GM19238 (cell line): ENCODE measurements around the gene GPA33.

ENCODE experiments used
- DNase-seq: peaks from one replicate; pipeline ENCODE4 v3.0.0; 2011; ENCODE audit warnings: low spot score; ENCODE audit not compliant: insufficient read length

GPA33 gene

GRCh38 chr1:167118188-167118587 lies 28.0 kb upstream of the GPA33 start:
- DNase-seq, result no peak

DNA sequence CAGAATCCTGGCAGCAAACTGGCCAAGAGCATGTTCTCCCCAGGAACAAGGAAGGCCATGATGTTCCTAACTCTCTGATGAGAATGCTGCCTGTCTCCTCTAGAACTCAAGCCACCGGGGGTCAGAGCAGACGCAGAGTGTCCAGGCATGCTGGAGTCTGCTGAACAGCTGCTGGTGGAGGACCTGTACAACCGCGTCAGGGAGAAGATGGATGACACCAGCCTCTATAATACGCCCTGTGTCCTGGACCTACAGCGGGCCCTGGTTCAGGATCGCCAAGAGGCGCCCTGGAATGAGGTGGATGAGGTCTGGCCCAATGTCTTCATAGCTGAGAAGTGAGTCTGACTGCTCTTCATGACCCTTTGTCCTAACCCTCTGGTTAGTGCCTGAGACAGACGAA lies 27.0 kb upstream of the GPA33 start:
- DNase-seq, result no peak

DNA sequence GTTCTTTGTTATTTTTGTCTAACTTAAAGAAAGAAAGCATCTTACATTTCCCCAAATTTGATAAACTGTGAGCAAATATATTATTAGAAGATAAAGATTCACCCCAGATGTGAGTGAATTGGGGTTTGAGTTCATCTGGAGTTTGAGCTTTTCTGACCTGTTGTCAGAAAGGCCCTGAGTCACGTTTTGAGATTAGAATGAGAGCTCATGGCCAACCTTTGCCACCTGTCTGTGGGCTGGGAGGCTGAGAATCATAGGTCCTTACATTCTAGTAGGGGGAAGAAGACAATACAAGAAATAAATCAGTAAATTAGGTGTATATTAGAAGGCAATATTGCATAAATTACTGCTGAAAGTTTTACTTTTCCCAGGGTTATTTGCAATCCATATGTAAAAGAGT lies 26.0 kb upstream of the GPA33 start:
- DNase-seq, result no peak

DNA sequence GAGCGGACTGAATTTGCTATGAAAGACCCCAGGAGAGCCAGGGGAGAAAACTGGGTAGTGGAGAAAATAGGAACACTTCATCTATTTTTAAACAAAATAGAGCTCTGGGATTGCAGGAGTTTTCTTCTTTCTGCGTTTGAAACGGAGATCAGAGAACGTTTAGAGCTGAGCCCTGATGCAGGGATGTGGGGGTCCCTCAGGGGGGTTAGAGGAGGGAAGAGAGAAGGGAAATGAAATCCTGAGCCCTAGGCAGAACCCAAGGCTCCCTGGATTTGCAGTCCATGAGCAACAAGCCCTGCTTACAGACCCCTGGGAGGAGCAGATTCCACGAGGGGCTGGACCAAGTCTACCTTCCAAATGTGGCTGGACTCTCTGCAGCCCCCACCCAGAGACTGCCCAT lies 25.5 kb upstream of the GPA33 start:
- no peak for DNase-seq

DNA sequence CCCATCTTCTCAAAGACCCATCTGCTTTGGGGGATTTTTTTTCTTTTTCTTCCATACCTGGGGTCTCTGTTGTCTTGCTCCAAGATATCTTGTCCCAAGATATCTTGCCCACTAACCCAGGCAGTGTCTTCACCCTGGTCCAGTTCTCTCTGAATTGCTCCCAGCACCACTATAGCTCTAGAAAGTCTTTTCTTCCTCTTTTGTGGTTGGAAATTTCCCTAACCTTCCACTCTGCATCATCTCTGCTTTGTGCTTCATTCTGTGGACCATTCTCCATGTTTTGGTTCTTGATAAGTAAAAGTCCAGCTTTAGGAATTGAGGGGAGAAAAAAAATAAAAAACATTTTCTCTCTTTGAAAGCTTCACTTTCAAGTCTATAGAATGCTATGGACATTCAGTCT lies 24.5 kb upstream of the GPA33 start:
- no peak for DNase-seq

DNA sequence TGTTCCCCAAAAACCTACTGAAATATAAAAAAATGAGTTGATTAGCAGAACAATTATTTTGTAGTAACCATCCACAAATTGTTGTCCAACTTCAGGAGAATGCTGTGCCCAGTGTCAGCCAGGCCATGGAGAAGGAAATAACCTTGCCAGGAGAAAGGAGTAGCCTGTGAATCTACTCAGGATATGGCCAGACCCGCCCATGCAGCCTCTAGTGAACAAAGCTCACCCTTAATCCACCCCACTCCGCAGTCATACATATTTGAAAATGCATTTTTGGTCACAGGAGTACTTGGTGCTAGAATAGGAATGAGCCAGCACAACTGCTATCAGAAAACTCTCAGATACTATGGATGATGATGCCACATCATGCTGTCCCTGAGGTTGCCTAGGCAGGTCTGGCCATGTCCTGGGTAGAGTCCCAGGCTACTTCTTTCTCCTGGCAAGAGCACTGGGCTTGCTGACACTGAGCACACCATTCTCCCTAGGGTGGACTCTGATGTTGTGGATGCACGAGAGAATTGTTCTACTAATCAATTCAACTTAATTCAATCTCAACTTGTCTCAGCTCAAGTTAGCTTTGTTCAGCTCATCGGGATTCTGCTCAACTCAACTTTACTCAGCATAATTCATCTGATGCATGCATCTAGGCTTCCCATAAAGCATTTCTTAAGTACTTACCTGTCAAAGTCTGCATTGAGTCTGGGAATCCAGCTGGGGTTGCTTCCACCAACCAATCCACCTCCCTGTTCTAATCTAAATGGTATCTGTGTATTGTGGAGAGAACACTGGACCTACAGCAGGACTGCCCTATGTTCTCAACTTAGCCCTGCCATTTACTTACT lies 21.9 kb upstream of the GPA33 start:
- DNase-seq, result no peak

GRCh38 chr1:167110586-167110985 lies 20.4 kb upstream of the GPA33 start:
- no peak for DNase-seq

GRCh38 chr1:167109125-167109524 lies 18.9 kb upstream of the GPA33 start:
- no peak for DNase-seq

- no peak for DNase-seq
Measured at GRCh38 chr1:167107456-167107855, 17.3 kb upstream of the GPA33 start.

DNA sequence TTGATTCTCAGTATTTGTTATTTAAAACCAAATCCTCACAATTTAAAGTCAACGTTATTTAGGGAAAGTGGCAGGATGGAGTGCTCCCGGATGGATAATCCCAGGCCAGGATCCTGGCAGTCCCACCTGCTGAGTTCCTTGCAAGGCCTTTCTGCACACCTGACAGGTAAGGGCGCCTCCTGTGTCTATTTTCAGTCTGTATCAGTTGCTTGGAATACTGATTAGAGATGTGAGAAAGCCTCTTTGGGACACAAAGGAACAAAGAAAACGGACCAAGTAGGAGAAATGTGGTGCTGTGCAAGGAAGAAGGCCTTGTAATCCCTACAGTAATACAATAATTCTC lies 15.9 kb upstream of the GPA33 start:
- DNase-seq, result no peak

DNA sequence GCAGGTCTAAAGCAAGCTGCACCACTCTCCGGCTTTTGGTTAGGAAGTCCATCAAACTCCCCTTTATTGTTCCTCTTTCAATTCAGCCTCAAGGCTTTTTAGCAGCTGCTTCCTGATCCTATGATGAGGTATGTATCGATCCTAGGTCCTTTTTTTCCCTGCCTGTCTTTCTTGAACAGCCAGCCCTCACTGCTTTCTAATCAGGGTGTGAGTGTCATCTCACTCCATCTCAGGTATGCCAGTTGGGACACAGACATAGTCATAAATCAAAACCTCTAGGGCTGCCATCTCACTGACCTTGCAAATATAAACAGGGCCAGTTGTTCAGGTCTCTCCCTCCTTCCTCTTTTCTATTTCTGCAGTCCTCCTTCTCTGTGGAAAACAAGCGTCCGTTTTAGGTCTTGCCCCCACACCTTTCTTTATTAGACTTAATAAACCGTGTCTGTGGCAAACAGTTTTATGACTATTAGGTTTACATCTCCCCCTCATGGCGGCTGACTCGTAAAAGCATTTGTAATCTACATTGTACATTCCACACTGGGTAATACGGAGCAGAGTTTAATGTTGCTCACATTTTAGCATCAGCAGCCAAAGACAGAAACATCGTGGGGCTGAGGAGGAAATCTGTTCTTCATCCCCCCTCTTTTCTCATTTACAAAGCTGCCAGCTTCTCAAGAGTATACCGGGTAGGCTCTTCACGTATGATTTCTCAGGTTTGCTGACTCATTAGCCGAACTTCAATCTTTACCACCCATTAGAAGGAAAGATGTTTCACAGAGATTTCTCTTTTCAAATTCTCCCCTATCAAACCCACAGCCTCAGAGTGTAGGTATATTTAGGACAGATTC lies 15.3 kb upstream of the GPA33 start:
- DNase-seq, result no peak

DNA sequence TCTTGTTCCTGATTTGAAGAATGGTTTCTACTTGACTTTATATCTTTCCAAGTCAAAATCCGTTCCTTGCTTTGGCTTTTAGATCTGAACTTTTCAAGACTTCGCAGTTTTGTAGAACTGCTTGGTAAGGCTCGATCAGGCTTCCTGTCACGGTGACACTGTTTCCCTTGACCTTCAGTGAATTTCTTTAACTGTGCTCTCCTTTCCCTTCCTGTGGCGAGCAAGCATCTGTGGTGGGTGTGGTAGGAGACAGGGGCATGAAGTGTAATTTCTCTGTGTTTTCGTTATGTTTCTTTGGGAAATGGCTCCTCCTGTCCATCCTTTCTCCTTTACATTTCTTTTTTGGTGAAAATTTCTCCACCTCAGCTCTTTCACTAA lies 14.1 kb upstream of the GPA33 start:
- DNase-seq, result no peak

DNA sequence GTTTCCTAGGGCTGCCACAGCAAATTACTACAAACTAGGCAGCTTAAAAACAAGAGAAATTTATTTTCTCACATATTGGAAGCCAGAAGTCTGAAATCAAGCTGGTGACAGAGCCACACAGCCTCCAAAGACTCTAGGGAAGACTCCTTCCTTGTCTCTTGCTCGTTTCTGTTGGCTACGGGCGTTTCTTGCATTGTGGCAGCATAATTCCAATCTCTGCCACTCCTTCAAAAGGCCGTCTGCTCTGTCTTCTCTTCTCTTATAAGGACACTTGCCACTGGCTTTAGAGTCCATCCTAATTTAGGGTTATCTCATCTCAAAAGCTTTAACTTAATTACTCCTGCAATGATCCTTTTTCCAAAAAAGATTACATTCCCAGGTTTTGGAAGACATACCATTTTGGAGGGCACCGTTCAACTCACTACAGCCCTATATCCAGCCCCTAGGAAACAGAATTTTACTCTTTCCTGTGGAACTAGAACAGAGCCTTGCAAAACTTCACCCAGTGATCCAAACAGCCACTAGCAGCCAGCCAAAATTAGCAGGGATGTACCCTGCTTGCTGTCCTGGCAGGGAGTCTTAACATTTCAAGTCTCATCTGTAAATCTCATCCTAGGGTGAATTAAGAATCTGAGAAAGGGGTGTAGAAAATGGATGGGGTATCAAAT lies 12.9 kb upstream of the GPA33 start:
- DNase-seq, result no peak

GRCh38 chr1:167101754-167102153 lies 11.6 kb upstream of the GPA33 start:
- DNase-seq, result no peak

DNA sequence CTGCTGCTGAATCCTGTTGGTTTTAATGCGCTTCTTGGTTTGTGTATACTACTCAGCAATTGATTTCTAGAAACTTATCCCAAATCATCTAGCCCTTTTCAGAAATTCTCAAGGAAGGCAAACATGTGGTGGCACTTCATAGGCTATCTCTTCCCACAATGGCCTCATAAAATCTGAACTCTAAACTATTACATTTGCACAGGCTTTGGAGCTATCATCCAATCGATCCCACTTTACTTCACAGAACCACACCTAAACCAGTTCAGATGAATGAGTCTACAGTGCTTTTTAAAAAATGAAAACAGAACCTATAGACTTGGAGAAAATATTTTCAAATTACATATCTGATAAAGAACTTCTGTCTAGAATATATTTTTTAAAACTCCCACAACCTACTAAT lies 10.6 kb upstream of the GPA33 start:
- DNase-seq, result no peak

DNA sequence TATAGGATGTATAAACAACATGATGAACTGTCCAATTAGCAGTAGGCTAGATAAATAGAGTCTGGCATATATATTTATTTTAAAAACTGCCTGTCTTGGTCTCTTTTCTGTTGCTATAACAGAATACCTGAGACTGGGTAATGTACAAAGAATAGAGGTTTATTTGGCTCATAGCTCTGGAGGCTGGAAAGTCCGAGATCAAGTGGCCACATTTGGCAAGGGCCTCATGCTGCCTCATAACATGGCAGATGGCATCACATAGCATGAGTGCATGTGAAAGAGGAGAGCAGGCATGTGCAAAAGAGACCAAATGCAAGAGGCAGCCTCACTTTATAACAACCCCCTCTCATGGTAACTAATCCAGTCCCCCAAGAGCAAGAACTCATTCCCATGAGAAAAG lies 9.7 kb upstream of the GPA33 start:
- DNase-seq, result no peak

DNA sequence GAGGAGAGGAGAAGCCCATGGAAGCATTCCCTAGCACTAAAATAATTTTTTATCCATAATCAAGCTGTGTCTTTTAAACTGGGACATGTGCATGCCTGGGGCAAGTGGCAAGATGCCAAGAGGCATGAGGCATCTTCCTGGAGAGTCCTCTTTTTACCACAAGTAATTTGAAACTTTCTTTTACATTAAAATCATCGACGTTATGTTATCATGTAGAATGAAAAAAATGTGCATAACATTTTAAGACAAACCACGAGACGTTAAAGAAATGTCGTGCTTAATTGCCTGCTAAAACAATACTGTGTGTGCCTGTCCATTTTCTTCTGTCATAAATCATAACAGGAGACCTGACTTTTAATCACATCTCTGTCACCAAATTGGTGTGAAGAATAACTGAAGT lies 5.2 kb upstream of the GPA33 start:
- no peak for DNase-seq

DNA sequence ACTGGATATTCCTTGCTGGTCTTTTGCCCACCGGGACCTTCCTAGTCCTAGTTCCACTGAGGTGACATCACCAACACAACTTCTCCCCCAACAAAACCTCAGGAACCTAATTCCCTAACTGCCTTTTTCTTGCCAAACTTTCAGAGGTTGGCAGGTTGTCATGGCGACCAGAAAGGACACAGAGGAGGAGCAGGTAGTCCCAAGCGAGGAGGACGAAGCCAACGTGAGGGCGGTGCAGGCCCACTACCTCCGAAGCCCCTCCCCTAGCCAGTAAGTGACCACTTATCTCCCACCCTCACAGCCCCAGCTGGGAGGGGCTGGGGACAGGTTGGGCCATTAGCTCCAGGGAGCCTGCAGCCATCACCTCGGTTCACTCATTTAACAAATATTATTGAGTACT lies 4.5 kb upstream of the GPA33 start:
- DNase-seq, result no peak

GRCh38 chr1:167093846-167094516 lies 3.8 kb upstream of the GPA33 start, which contains the start of gene STYXL2:
STYXL2 (plus strand) TSS chr1:167094075; CDS start chr1:167094850, 775 bp downstream.
- DNase-seq, result no peak

GRCh38 chr1:167092653-167093052 lies 2.5 kb upstream of the GPA33 start:
- DNase-seq, result no peak

DNA sequence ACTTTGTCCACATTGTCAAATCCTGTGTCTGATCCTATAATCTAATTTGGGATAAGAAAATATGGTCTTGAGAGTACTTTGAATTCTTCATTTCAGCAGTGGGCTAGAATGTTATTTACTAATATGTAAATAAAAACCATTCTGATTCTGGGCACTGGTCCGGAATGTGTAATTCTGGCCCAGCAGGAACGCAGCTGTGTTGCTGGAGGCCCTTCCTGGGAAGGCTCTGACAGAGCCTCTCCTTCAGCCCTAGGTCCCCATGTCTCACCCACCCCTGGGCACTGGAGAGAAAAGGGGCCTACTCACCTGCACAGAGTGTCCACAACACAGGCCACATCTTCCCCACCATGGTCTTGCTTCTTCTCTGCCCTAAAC lies 251 bp downstream of the GPA33 start:
- DNase-seq, result no peak
